Measurements from ENCODE around the gene ICAM5.

The ICAM5 gene

GRCh38 chr19:10339977-10340376, 50.2 kb downstream of the ICAM5 start:
- in situ Hi-C loops (cut with MboI; ENCODE audit: low sequenced_read_pairs), result no loop called here

DNA sequence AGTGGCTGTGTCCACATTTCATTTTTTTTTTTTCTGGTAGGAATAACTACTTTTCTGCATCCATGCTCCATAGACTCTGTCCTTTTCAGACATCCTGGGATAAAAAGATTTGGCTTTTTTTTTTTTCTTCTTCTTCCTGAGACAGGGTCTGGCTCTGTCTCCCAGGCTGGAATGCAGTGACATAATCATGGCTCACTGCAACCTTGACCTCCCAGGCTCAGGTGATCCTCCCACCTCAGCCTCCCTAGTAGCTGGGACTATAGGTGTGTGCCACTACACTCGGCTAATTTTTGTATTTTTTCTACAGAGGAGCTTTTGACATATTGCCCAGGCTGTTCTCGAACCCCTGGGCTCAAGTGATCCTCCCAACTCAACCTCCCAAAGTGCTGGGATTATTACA, 53.7 kb downstream of the ICAM5 start:
- in situ Hi-C loops (cut with MboI; ENCODE audit: low sequenced_read_pairs), result no loop called here

GRCh38 chr19:10344780-10345179, 55.0 kb downstream of the ICAM5 start:
- in situ Hi-C loops (cut with MboI; ENCODE audit: low sequenced_read_pairs), result no loop called here

Data from hTERT RPE-1 (cell line).